ENCODE data around the gene STAC2. TPM values are rescaled to one million over a fixed set of nuclear protein-coding genes. Genes with fewer than 3 reads are reported as not detected.
"Not testable (repeated sequence)": the region's sequence is repeated elsewhere in the genome, so short reads cannot be mapped to it uniquely, and the experiment has no call there.

The STAC2 gene
- total RNA-seq, 1 donor from 2014 or later, result 0.46 TPM

GRCh38 chr17:39170558-39170957, 55.2 kb downstream of the STAC2 start:
- Histone ChIP-seq H3K36me3 (peaks cover 4% of the 10 kb centered on the region), H3K4me3 (no peak overlapping the region), H3K27ac (no peak overlapping the region), H3K9me3 (no peaks in the 10 kb centered on the region), H3K4me1 (peaks cover under 1% of the 10 kb centered on the region), H3K27me3 (no peaks in the 10 kb centered on the region)
- ATAC-seq (no peak), DNase-seq (no peak)
- TF ChIP-seq, protein P1, sequence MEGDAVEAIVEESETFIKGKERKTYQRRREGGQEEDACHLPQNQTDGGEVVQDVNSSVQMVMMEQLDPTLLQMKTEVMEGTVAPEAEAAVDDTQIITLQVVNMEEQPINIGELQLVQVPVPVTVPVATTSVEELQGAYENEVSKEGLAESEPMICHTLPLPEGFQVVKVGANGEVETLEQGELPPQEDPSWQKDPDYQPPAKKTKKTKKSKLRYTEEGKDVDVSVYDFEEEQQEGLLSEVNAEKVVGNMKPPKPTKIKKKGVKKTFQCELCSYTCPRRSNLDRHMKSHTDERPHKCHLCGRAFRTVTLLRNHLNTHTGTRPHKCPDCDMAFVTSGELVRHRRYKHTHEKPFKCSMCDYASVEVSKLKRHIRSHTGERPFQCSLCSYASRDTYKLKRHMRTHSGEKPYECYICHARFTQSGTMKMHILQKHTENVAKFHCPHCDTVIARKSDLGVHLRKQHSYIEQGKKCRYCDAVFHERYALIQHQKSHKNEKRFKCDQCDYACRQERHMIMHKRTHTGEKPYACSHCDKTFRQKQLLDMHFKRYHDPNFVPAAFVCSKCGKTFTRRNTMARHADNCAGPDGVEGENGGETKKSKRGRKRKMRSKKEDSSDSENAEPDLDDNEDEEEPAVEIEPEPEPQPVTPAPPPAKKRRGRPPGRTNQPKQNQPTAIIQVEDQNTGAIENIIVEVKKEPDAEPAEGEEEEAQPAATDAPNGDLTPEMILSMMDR (IDR thresholded peaks at IDR 0.05), result no peak
- intact Hi-C loops (cut with DNase I), result no loop called here

DNA sequence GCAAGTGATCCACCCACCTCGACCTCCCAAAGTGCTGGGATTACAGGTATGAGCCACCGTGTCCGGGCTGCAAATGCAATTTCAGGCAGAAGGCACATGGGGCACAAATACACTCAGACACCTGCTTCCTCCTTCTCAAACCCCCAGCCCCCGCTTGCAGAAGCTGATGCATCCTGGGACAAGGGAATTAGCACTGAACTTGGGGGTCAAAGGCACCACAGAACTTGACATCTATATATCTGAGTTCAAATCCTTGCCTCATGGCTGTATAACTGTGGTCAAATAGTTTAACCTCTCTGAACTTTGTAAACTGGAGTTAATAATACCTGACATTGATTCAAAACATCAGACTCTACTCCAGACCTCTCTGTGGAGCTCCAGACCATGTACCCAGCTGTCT, 55.6 kb downstream of the STAC2 start:
- ATAC-seq, result no peak
- H3K27ac ChIP-seq, result no peak overlapping the region
- no peaks in the 10 kb centered on the region for H3K27me3 ChIP-seq
- H3K9me3 ChIP-seq, result no peaks in the 10 kb centered on the region
- intact Hi-C loops (cut with DNase I), result no loop called here
- peaks cover 5% of the 10 kb centered on the region for H3K4me1 ChIP-seq
- no peaks in the 10 kb centered on the region for H3K36me3 ChIP-seq
- no peak for DNase-seq
- no peak overlapping the region for H3K4me3 ChIP-seq
- TF ChIP-seq, protein P1 (IDR thresholded peaks at IDR 0.05), result no peak

GRCh38 chr17:39169518-39169917, 56.2 kb downstream of the STAC2 start:
- no peaks in the 10 kb centered on the region for H3K36me3 ChIP-seq
- H3K27ac ChIP-seq, result no peak overlapping the region
- no peak for DNase-seq
- H3K27me3 ChIP-seq, result no peaks in the 10 kb centered on the region
- H3K9me3 ChIP-seq, result no peaks in the 10 kb centered on the region
- intact Hi-C loops (cut with DNase I), result no loop called here
- ATAC-seq, result no peak
- peaks cover 7% of the 10 kb centered on the region for H3K4me1 ChIP-seq
- TF ChIP-seq, protein P1 (IDR thresholded peaks at IDR 0.05), result no peak
- H3K4me3 ChIP-seq, result no peak overlapping the region

GRCh38 chr17:39169101-39169500, 56.6 kb downstream of the STAC2 start:
- Histone ChIP-seq H3K4me1 (peaks cover 11% of the 10 kb centered on the region), H3K36me3 (no peaks in the 10 kb centered on the region), H3K9me3 (no peaks in the 10 kb centered on the region), H3K4me3 (no peak overlapping the region), H3K27me3 (no peaks in the 10 kb centered on the region), H3K27ac (no peak overlapping the region)
- DNase-seq (no peak), ATAC-seq (no peak)
- TF ChIP-seq, protein P1 (IDR thresholded peaks at IDR 0.05), result no peak
- intact Hi-C loops (cut with DNase I), result no loop called here

GRCh38 chr17:39168503-39168902, 57.2 kb downstream of the STAC2 start:
- H3K36me3 ChIP-seq; H3K9me3 ChIP-seq; H3K27ac ChIP-seq; DNase-seq; intact Hi-C loops (cut with DNase I); ATAC-seq; H3K27me3 ChIP-seq; H3K4me3 ChIP-seq: not testable (repeated sequence)
- H3K4me1 ChIP-seq, result peaks cover 13% of the 10 kb centered on the region

- Histone ChIP-seq H3K27me3 (no peaks in the 10 kb centered on the region), H3K36me3 (no peaks in the 10 kb centered on the region), H3K4me3 (no peak overlapping the region), H3K9me3 (no peaks in the 10 kb centered on the region), H3K4me1 (peaks cover 13% of the 10 kb centered on the region), H3K27ac (no peak overlapping the region)
- TF ChIP-seq, protein P1 (IDR thresholded peaks at IDR 0.05), result no peak
- intact Hi-C loops (cut with DNase I), result no loop called here
- DNase-seq, result no peak
- ATAC-seq, result no peak
These were observed 58.3 kb downstream of the STAC2 start for GRCh38 chr17:39167476-39167875.
